Panc1 (cell line): ENCODE measurements around the gene LVRN. TPM values are rescaled to one million over a fixed set of nuclear protein-coding genes. Genes with fewer than 3 reads are reported as not detected.

Experiments
- ATAC-seq: fragments of 200-7000 bp; cut with Tn5 transposase; 2 replicates; pipeline ENCODE4 v1.9.1; 2020; ENCODE audit warnings: mild to moderate bottlenecking, moderate library complexity
- BruUV-seq: library from RNA; stranded (reverse); fragments of 400-500 nt; replicated peaks from 2 replicates; lab custom pipeline; 2021; lab: Mats Ljungman, UMichigan
- CTCF ChIA-PET: fragments of 300-600 bp; sonication (Branson Sonifier 250); formaldehyde crosslinking; loops from one replicate; lab custom pipeline; 2022; ENCODE audit warnings: antibody characterized with exemption; lab: Charles Lee
- POLR2A ChIA-PET: fragments of 300-600 bp; sonication (Branson Sonifier 250); formaldehyde crosslinking; loops from one replicate; lab custom pipeline; 2022; ENCODE audit warnings: antibody characterized with exemption; lab: Charles Lee
- DNase-seq: peaks from one replicate; pipeline ENCODE4 v3.0.0-alpha.2; 2010; ENCODE audit warnings: low read depth, low spot score
- H3K27ac ChIP-seq: 2 replicates; pipeline ENCODE4 v1.5.1; 2011; ENCODE audit warnings: mild to moderate bottlenecking, low read length, inconsistent platforms
- H3K27me3 ChIP-seq: fragments of 200-500 bp; sonication (Bioruptor generic); 2 replicates; pipeline ENCODE4 v1.6.0; 2014; ENCODE audit warnings: low read length, inconsistent platforms; ENCODE audit not compliant: control insufficient read depth, insufficient read depth
- H3K36me3 ChIP-seq: fragments of 200-500 bp; sonication (Bioruptor generic); 2 replicates; pipeline ENCODE4 v1.5.1; 2014; ENCODE audit warnings: inconsistent platforms, mild to moderate bottlenecking, low read length, moderate library complexity; ENCODE audit not compliant: control insufficient read depth, insufficient read depth
- H3K4me1 ChIP-seq: 2 replicates; pipeline ENCODE4 v1.5.1; 2011; ENCODE audit warnings: inconsistent platforms, mild to moderate bottlenecking, low read length, moderate library complexity; ENCODE audit not compliant: control insufficient read depth, insufficient read depth
- H3K4me3 ChIP-seq, 2 experiments: 2 replicates each; pipeline ENCODE4 v1.5.1; 2011 to 2012; ENCODE audit warnings: low read depth in 2 of 2, low read length in 2 of 2, mild to moderate bottlenecking in 2 of 2, inconsistent platforms in 1 of 2, moderate library complexity in 1 of 2
- H3K9me3 ChIP-seq: fragments of 200-500 bp; sonication (Bioruptor generic); 2 replicates; pipeline ENCODE4 v1.5.1; 2014; ENCODE audit warnings: low read depth, mild to moderate bottlenecking, inconsistent platforms, low read length, moderate library complexity; ENCODE audit not compliant: control insufficient read depth, insufficient read depth
- POLR2AphosphoS5 ChIP-seq: IDR thresholded peaks from 2 replicates; pipeline ENCODE4 v1.6.1; 2012; ENCODE audit warnings: mild to moderate bottlenecking, low read depth, low read length, moderate library complexity
- REST ChIP-seq, 2 experiments: IDR thresholded peaks; 2 replicates each; pipeline ENCODE4 v1.6.1; 2011 to 2012; ENCODE audit warnings: low read depth in 2 of 2, control low read depth in 1 of 2, low read length in 1 of 2, mild to moderate bottlenecking in 1 of 2, moderate library complexity in 1 of 2; ENCODE audit not compliant: insufficient read depth in 1 of 2
- SIN3A ChIP-seq: IDR thresholded peaks from 2 replicates; pipeline ENCODE4 v1.6.1; 2012; ENCODE audit warnings: low read depth, mild to moderate bottlenecking, low read length, moderate library complexity, borderline replicate concordance; ENCODE audit not compliant: insufficient read depth
- TCF7L2 ChIP-seq: IDR thresholded peaks from 2 replicates; pipeline ENCODE4 v1.6.1; 2011; ENCODE audit warnings: mild to moderate bottlenecking, low read depth, low read length, inconsistent platforms
- in situ Hi-C: cut with HindIII; loops from 2 replicates; pipeline ENCODE4 v1.10.0; 2016; ENCODE audit warnings: low sequenced_read_pairs, low pct_unique_long_range_greater_than_20kb
- intact Hi-C: fragments of 100-400 bp; cut with micrococcal nuclease; formaldehyde crosslinking; loops from one replicate; pipeline ENCODE4 v1.10.0; 2022; ENCODE audit not compliant: unreplicated experiment
- total RNA-seq: library from RNA; stranded (reverse); gene quantifications from one replicate; pipeline ENCODE4 v1.2.1, GENCODE V29; 2021; ENCODE audit not compliant: unreplicated experiment
- TF ChIP-seq, protein P1 (sequence below): fragments of 450-650 bp; IDR thresholded peaks from 2 replicates; pipeline ENCODE4 v1.5.1; 2017; ENCODE audit warnings: mild to moderate bottlenecking

The LVRN gene
- total RNA-seq, 1 experiment from 2014 or later = 0.08 TPM

GRCh38 chr5:116058346-116058936 is 96.2 kb downstream of the LVRN start:
- in situ Hi-C loops (no loop called here), intact Hi-C loops (no loop called here)
- ATAC-seq (no peak), DNase-seq (no peak)
- Histone ChIP-seq H3K9me3 (no peaks in the 10 kb centered on the region), H3K27me3 (peaks cover 2% of the 10 kb centered on the region; the same call in 1 of the 2 replicates), H3K27ac (no peak overlapping the region), H3K36me3 (no peaks in the 10 kb centered on the region), H3K4me3 (no peak overlapping the region), H3K4me1 (no peaks in the 10 kb centered on the region)
- CTCF ChIA-PET = no interaction called here
- POLR2A ChIA-PET = no interaction called here
- BruUV-seq = no TSS peak
- TF ChIP-seq, protein P1, sequence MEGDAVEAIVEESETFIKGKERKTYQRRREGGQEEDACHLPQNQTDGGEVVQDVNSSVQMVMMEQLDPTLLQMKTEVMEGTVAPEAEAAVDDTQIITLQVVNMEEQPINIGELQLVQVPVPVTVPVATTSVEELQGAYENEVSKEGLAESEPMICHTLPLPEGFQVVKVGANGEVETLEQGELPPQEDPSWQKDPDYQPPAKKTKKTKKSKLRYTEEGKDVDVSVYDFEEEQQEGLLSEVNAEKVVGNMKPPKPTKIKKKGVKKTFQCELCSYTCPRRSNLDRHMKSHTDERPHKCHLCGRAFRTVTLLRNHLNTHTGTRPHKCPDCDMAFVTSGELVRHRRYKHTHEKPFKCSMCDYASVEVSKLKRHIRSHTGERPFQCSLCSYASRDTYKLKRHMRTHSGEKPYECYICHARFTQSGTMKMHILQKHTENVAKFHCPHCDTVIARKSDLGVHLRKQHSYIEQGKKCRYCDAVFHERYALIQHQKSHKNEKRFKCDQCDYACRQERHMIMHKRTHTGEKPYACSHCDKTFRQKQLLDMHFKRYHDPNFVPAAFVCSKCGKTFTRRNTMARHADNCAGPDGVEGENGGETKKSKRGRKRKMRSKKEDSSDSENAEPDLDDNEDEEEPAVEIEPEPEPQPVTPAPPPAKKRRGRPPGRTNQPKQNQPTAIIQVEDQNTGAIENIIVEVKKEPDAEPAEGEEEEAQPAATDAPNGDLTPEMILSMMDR = no peak
- TF ChIP-seq SIN3A = no peak
- TF ChIP-seq TCF7L2 = no peak
- TF ChIP-seq POLR2AphosphoS5 = no peak
- TF ChIP-seq REST (IDR thresholded peaks at IDR 0.05; ENCODE audit: insufficient read depth in 1 of 2, low read depth in 2 of 2, low read length in 1 of 2) = no peak

- ChIA-PET POLR2A (no interaction called here), CTCF (no interaction called here)
- H3K27ac ChIP-seq = no peak overlapping the region
- H3K36me3 ChIP-seq = no peaks in the 10 kb centered on the region
- in situ Hi-C loops = no loop called here
- BruUV-seq = no TSS peak
- TF ChIP-seq, protein P1 = no peak
- TF ChIP-seq POLR2AphosphoS5 = no peak
- TF ChIP-seq SIN3A = no peak
- no peak for TF ChIP-seq TCF7L2
- TF ChIP-seq REST (IDR thresholded peaks at IDR 0.05; ENCODE audit: insufficient read depth in 1 of 2, low read depth in 2 of 2, low read length in 1 of 2) = no peak
- peaks cover 2% of the 10 kb centered on the region; the same call in 1 of the 2 replicates for H3K27me3 ChIP-seq
- H3K4me3 ChIP-seq = no peak overlapping the region
- intact Hi-C loops = no loop called here
- ATAC-seq = no peak
- H3K4me1 ChIP-seq = no peaks in the 10 kb centered on the region
- no peaks in the 10 kb centered on the region for H3K9me3 ChIP-seq
- DNase-seq = no peak
Measured at GRCh38 chr5:116062352-116062751, 100.1 kb downstream of the LVRN start.
